Stimulated activated naive B cell treated with anti-CD40 and anti-IgM and Interleukin-4, amounts not matched to agents 10 μg/mL and 1 μg/mL and 100 μg/mL, for 72 hours (primary cell): ENCODE data around the gene PPP3CA.

Source experiments
- ATAC-seq, 2 donors: fragments of 150-1000 bp; cut with Tn5 transposase; replicated peaks; 2 replicates each; pipeline ENCODE4 v1.10.0; 2021; ENCODE audit warnings: moderate library complexity in 1 of 2
- DNase-seq: peaks from one replicate; pipeline ENCODE4 v3.0.0; 2021
- H3K27ac Mint-ChIP-seq: one replicate; pipeline ENCODE4 v1.8.0; 2022; ENCODE audit warnings: mild to moderate bottlenecking, mixed read lengths
- H3K27me3 Mint-ChIP-seq, 2 donors: one replicate each; pipeline ENCODE4 v1.8.0; 2022; ENCODE audit warnings: mixed read lengths in 2 of 2
- H3K36me3 Mint-ChIP-seq, 2 donors: one replicate each; pipeline ENCODE4 v1.8.0; 2022; ENCODE audit warnings: mixed read lengths in 2 of 2, mild to moderate bottlenecking in 1 of 2
- H3K4me1 Mint-ChIP-seq, 2 donors: one replicate each; pipeline ENCODE4 v1.8.0; 2022; ENCODE audit warnings: mixed read lengths in 2 of 2, mild to moderate bottlenecking in 1 of 2
- H3K4me3 Mint-ChIP-seq, 2 donors: one replicate each; pipeline ENCODE4 v1.8.0; 2022; ENCODE audit warnings: mild to moderate bottlenecking in 2 of 2, mixed read lengths in 2 of 2, moderate library complexity in 1 of 2
- H3K9me3 Mint-ChIP-seq, 2 donors: one replicate each; pipeline ENCODE4 v1.8.0; 2022; ENCODE audit warnings: mixed read lengths in 2 of 2, mild to moderate bottlenecking in 1 of 2

The PPP3CA gene

DNA sequence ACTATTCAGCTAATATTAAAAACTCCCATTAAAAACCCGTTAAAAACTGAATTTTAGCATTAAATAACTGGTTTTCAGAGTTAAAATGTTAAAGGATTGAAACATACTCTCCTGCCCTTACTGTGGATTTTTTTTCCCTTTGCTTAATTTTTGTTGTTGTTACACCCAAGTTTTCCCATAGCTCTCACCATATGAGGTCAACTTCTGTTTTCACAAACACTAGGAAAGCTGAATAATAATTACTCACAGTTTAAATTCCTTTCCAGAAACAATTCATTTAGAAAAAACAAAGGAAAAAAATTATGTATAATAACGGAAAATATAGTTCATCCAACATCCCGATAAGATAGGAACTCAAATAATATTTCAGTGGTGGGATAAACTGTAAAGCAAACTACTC, 129.0 kb downstream of the PPP3CA start:
- Mint-ChIP-seq H3K36me3 (peaks cover 0 to 3% of the 10 kb centered on the region in 2 donors), H3K4me3 (no peak overlapping the region), H3K9me3 (no peaks in the 10 kb centered on the region), H3K27ac (no peak overlapping the region), H3K4me1 (peaks cover 25 to 42% of the 10 kb centered on the region in 2 donors), H3K27me3 (no peaks in the 10 kb centered on the region)
- no peak for ATAC-seq
- no peak for DNase-seq

DNA sequence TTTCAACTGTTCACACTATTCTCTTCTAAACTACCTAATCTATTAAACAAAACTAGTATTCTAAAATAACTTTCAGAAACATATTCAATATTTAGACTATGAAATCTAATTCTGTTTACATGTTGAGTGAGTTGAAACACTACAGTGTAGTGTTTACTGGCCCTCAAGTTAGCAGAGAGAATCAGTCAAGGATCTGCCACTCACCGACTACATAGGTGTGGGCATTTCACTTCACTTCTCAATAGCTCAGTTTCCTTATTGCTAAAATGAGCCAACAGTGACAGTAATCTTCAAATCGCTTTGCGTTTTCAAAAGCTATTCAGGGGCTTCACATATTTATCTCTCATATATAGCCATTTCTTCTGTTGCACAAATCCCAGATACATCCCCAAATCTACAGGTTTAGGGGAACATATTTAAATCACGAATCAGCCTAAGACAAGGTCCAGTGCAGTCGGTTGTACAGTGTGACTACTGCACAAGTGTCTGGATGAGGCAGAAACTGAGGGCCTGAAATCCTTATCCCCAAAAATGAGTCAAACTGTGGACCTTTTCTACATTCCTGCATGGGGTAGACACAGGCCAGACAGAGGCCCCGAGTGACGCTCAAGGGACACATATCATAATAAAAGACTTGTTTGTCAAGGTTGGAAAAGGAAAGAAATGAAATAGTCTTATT, 129.8 kb downstream of the PPP3CA start:
- H3K4me3 Mint-ChIP-seq = no peak overlapping the region
- no peak for ATAC-seq
- H3K4me1 Mint-ChIP-seq = peaks cover 21 to 33% of the 10 kb centered on the region in 2 donors
- DNase-seq = no peak
- peaks cover 0 to 3% of the 10 kb centered on the region in 2 donors for H3K36me3 Mint-ChIP-seq
- H3K27ac Mint-ChIP-seq = no peak overlapping the region
- no peaks in the 10 kb centered on the region for H3K27me3 Mint-ChIP-seq
- no peaks in the 10 kb centered on the region for H3K9me3 Mint-ChIP-seq

DNA sequence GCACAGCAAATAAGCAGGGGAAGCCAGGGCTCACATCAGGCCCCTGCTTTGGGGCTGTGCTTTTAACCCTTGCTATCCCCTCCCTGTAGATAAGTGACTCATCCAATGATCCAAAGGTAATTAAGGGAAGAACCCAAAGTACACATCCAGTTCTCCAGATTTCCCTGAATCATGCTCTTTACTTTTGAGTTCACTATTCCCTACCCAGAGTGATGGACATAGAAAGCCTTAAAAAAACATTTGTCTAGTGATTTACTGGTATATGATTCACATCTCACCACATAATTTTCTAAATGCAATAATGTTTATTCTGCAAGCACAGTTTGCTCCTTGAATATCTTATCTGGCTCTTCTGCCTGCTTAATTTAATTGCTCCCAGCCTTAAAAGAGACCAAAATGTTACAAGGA, 136.2 kb downstream of the PPP3CA start:
- DNase-seq = no peak
- Mint-ChIP-seq H3K4me1 (peaks cover 22 to 25% of the 10 kb centered on the region in 2 donors), H3K9me3 (peaks cover 0 to 4% of the 10 kb centered on the region in 2 donors), H3K27ac (peak overlapping the region; percentile 31), H3K4me3 (no peak overlapping the region), H3K36me3 (peaks cover 0 to 7% of the 10 kb centered on the region in 2 donors), H3K27me3 (no peaks in the 10 kb centered on the region)
- ATAC-seq = no peak

DNA sequence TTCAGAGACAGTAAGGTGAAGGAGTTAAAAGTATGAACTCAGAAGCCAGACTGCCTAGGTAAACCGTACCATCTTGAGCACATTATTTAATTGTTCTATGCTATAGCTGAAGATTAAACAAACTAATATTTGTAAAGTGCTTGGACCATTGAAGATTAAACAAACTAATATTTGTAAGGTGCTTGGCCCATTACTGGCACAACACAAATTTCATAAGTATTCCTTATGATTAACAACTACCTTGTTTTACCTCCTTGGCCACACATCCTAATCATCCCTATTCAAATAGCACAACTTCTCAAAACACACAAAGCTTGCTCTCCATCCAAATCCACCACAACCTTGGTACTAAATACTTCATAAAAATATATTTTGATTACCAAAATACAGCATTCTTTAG, 137.0 kb downstream of the PPP3CA start:
- Mint-ChIP-seq H3K4me1 (peaks cover 30 to 33% of the 10 kb centered on the region in 2 donors), H3K27me3 (no peaks in the 10 kb centered on the region), H3K36me3 (peaks cover 0 to 7% of the 10 kb centered on the region in 2 donors), H3K4me3 (no peak overlapping the region), H3K27ac (no peak overlapping the region), H3K9me3 (peaks cover 0 to 4% of the 10 kb centered on the region in 2 donors)
- DNase-seq (no peak), ATAC-seq (no peak)

DNA sequence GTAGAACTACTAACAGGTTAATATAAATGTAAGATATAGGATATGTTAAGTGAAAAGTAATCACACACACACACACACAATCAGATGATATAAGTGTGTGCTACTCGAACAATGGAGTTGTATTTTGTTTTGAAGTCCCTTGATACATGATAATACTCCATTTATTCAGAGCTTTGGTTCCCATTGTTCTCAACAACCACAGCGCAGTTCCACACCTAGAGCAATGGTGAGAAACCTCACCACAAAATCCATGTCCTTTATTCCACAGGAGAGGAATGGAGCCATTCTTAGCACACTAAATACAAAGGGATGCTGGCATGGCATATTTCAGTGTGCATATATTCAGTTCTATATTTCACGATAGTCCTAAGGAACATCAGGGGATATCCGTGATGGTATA, 139.2 kb downstream of the PPP3CA start:
- H3K4me1 Mint-ChIP-seq = peaks cover 26 to 29% of the 10 kb centered on the region in 2 donors
- H3K4me3 Mint-ChIP-seq = no peak overlapping the region
- peaks cover 0 to 4% of the 10 kb centered on the region in 2 donors for H3K36me3 Mint-ChIP-seq
- DNase-seq (no peak), ATAC-seq (no peak)
- no peaks in the 10 kb centered on the region for H3K27me3 Mint-ChIP-seq
- H3K27ac Mint-ChIP-seq = no peak overlapping the region
- peaks cover 0 to 4% of the 10 kb centered on the region in 2 donors for H3K9me3 Mint-ChIP-seq

DNA sequence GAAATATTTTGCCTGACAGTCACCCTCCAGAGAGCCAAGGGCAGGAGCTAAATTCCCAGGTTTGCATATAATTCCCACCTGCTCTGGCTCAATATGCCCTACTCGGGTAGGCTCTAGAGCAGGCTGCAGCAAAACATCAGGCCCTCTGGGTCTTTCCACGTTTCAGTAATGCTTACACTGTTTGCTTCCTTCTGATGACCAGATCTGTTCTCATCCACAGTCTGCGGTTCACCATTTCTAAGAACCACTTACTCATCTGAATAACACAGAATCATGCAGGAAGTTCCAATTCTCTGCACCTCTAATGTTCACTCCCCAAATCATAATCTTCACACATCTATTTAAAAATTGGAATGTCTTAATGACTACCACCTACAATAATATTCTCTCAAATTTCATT, 141.4 kb downstream of the PPP3CA start:
- Mint-ChIP-seq H3K4me1 (peaks cover 28 to 38% of the 10 kb centered on the region in 2 donors), H3K27ac (peak overlapping the region; percentile 56), H3K27me3 (no peaks in the 10 kb centered on the region), H3K9me3 (peaks cover 0 to 4% of the 10 kb centered on the region in 2 donors), H3K36me3 (peaks cover 0 to 10% of the 10 kb centered on the region in 2 donors), H3K4me3 (peak overlapping the region in 1 of 2 donors; percentile 19)
- DNase-seq = peak; percentile 36
- peak; percentile 100 for ATAC-seq

DNA sequence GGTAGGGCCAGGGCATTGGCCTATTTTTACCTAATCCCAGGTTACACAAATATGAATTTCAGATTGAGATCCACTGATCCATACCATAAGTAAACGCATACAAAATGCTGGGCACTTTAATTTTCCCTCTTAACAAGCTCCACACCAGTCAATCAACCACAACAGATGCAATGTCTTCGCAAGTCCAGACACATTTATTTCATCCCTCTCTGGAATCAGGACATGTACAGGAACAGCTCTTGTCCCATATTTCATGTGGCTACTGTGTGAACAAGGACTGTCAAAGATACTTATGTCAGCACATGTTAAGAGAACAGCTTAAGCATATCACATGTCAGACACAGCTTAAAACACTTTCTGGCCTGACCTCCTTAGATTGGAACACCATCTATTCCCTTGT, 145.9 kb downstream of the PPP3CA start:
- Mint-ChIP-seq H3K4me3 (no peak overlapping the region), H3K9me3 (no peaks in the 10 kb centered on the region)

DNA sequence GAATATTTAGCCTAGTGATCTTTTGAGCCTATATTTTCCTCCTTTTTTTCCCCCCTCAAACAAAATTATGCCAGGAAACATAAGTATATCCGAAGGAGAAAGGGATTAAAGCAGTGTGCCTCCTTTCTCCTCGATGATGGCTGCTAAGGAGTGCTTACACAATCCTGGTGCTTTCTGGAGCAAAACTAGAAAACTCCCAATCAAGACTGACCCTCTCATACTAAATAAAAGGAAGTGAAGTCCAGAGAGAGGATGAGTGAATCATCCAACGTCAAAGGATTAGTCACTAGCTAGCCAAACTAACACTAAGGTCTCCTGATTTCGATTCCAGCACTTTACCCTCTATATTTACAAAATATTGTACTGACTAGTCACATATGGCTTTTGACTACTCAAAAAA, 146.8 kb downstream of the PPP3CA start:
- DNase-seq (no peak), ATAC-seq (peak; percentile 48 to 78)
- H3K9me3 Mint-ChIP-seq = no peaks in the 10 kb centered on the region
- no peak overlapping the region for H3K4me3 Mint-ChIP-seq
- H3K36me3 Mint-ChIP-seq = peaks cover 2 to 10% of the 10 kb centered on the region in 2 donors
- peak overlapping the region; percentile 60 for H3K27ac Mint-ChIP-seq
- H3K27me3 Mint-ChIP-seq = no peaks in the 10 kb centered on the region
- H3K4me1 Mint-ChIP-seq = peaks cover 39 to 49% of the 10 kb centered on the region in 2 donors

More for the DNA sequence above, 145.9 kb downstream of the PPP3CA start:
- DNase-seq (no peak), ATAC-seq (no peak)
- H3K27ac Mint-ChIP-seq = no peak overlapping the region
- peaks cover 0 to 6% of the 10 kb centered on the region in 2 donors for H3K36me3 Mint-ChIP-seq
- H3K4me1 Mint-ChIP-seq = peaks cover 47 to 58% of the 10 kb centered on the region in 2 donors
- no peaks in the 10 kb centered on the region for H3K27me3 Mint-ChIP-seq

DNA sequence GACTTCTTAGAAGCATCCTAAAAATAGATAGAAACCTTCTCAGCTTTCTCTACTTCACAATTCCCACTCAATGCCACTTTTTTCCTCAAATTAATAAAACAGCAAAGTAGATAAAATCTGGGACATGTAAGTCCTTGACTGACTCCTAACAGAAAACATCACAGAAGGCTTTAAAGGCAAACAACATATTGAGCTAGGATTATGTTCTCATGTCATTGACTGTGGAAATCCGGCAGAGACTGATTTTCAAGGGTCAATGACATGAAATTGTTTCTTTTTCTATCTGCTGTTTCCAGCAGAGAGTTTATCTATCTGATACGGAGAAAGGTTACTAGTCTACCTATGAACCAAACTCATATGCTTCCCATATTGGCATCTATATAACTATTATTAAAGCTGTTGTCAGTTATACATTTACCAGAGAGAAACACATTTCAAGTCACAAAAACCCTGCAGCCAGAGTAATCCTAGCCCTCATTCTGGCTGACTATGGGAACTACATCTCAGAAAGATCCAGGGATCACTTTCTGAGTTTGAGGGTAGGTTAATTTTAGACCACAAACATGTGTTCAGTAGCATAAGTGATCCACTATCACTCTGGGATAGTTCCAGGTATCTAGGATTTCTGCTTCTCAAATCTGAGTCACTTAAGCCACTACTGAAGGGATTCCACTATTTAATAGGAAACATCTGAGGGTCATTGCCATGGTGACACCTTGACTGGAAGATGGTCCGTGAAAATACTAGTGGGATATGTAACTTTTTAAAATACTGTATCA, 147.6 kb downstream of the PPP3CA start:
- DNase-seq (no peak), ATAC-seq (no peak)
- peak overlapping the region; percentile 25 for H3K27ac Mint-ChIP-seq
- no peaks in the 10 kb centered on the region for H3K9me3 Mint-ChIP-seq
- H3K27me3 Mint-ChIP-seq = no peaks in the 10 kb centered on the region
- peaks cover 2 to 10% of the 10 kb centered on the region in 2 donors for H3K36me3 Mint-ChIP-seq
- peaks cover 36 to 45% of the 10 kb centered on the region in 2 donors for H3K4me1 Mint-ChIP-seq
- no peak overlapping the region for H3K4me3 Mint-ChIP-seq

DNA sequence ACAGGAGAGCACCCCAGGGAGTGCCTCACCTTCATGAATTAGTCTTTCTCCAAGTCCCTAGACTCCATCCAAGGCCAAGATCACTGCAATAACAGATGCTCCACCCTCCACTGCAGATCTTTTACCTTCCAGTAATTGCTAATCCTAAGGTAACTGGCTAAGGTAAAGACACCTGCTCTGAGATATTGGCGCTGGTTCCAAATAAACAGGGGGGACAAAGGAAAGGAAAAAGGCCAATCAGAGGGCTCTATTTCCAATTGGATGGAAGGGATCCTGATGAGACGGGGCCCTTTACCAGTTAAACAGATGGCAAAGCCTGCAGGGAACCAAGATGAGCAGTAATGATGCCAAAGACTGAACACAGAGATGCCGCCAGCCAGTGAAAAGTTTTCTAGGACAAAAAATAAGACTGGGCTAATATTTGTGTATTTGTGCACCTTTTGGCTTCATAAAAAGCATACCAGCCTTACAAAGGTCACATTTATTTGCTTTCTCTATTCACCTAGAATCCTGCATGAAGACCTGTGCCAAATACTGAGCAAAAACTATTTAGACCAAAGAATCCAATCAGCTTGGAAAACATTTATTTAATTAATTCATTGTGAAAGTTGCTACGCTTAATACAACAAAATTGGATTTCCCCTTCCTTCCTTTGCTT, 148.5 kb downstream of the PPP3CA start:
- ATAC-seq (no peak), DNase-seq (no peak)
- Mint-ChIP-seq H3K9me3 (no peaks in the 10 kb centered on the region), H3K4me3 (no peak overlapping the region), H3K36me3 (peaks cover 2 to 12% of the 10 kb centered on the region in 2 donors), H3K4me1 (peaks cover 36 to 45% of the 10 kb centered on the region in 2 donors), H3K27me3 (no peaks in the 10 kb centered on the region), H3K27ac (no peak overlapping the region)

DNA sequence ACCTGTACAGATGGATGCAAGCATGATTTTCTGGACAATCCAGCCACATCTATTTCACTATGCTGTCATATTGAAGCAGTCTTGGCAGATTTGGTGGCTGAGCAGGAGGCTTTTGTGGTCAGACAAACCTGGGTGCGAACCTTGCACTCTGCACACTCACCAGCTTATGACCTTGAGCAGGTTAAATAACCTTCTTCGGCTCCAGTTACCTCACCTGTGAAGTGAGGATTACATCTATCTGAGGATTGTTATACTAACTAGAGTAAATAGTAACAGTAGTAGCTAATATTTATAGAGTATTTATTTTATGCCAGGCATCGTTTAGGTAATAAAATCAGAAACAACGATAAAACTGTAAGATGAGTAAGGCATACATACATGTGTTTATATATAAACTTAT, 150.0 kb downstream of the PPP3CA start:
- H3K36me3 Mint-ChIP-seq = peaks cover 3 to 19% of the 10 kb centered on the region in 2 donors
- H3K27ac Mint-ChIP-seq = no peak overlapping the region
- H3K27me3 Mint-ChIP-seq = no peaks in the 10 kb centered on the region
- no peak for ATAC-seq
- peaks cover 38 to 49% of the 10 kb centered on the region in 2 donors for H3K4me1 Mint-ChIP-seq
- H3K9me3 Mint-ChIP-seq = no peaks in the 10 kb centered on the region
- no peak for DNase-seq
- H3K4me3 Mint-ChIP-seq = no peak overlapping the region

DNA sequence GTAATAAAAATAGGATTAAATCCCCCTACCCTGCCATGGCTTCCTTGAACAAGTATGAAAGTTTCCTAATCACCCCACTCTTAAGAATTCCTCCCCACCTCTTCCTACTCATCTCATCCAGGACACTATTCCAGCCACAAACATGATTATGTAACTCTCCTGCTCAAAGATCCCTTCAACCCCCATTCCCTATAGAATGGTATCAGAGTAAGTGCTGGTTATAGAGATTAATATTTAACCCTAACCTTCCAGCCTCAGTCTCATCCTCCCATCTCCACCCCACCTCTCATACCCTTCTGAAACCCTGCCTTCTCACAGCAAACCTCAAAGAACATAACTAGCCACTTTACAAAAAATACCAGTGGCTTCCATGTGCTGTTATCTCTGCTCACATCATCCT, 155.1 kb downstream of the PPP3CA start:
- DNase-seq = no peak
- no peak for ATAC-seq
- peaks cover 20 to 30% of the 10 kb centered on the region in 2 donors for H3K4me1 Mint-ChIP-seq
- no peaks in the 10 kb centered on the region for H3K9me3 Mint-ChIP-seq
- peaks cover 6 to 19% of the 10 kb centered on the region in 2 donors for H3K36me3 Mint-ChIP-seq
- H3K4me3 Mint-ChIP-seq = no peak overlapping the region
- peak overlapping the region; percentile 48 for H3K27ac Mint-ChIP-seq
- no peaks in the 10 kb centered on the region for H3K27me3 Mint-ChIP-seq

DNA sequence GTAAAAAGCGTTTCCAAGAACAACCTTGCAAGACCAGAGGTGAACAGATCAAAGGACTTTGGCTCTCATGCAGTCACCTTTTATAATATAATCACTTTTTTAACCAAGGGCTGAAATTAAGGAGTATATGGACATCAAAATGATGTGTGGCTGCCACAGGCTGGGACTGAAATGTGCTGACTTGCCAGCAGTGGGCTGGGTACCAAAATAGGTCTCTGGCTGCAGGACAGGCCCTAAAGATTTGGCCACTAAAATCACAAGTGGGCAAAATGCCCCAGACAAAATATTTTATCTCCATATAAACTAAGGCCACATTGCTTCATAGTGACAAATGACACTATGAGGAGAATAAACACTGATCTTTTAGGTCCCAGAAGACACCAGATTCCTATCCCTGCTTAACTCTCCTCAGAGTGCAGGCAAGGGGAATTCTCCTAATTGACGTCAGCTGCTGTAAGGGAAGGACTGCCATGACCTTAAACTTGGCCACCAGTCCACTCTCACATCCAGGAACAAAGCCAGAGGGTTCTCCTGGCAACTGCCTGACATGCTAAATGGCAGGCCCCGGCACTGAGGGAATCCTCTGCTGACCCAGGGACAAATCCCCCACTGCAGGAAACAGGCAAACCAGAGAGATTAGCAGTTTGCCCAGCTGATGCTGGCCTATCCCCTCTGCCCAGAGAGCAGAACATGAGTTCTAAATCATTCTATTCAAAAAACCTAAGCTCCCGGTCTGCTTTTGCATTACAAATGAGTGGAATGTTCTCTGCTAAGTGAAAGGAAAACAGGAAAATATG, 155.8 kb downstream of the PPP3CA start:
- Mint-ChIP-seq H3K27ac (peak overlapping the region; percentile 73), H3K4me1 (peaks cover 19 to 36% of the 10 kb centered on the region in 2 donors), H3K27me3 (no peaks in the 10 kb centered on the region), H3K36me3 (peaks cover 6 to 19% of the 10 kb centered on the region in 2 donors), H3K9me3 (no peaks in the 10 kb centered on the region), H3K4me3 (no peak overlapping the region)
- ATAC-seq (no peak), DNase-seq (no peak)

DNA sequence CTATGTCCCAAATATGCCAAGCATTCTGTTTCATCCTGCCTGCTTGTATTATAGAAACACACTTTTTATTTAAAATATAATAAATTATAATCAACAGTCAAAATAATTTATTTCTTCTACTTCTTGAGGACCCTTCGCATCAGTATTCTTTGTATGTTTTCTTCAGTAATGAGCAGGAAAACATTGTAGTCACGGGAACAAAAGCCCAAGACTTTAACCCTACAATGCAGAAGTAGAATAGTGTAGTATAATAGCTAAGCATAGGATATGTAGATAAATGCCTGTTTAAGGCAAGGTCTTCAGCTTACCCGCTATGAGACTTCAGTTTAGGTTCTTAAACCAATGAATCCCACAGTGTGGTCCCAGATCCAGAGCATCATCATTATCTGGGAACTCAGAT, 156.6 kb downstream of the PPP3CA start:
- no peaks in the 10 kb centered on the region for H3K9me3 Mint-ChIP-seq
- ATAC-seq (no peak), DNase-seq (no peak)
- peaks cover 19 to 38% of the 10 kb centered on the region in 2 donors for H3K4me1 Mint-ChIP-seq
- H3K27ac Mint-ChIP-seq = no peak overlapping the region
- H3K4me3 Mint-ChIP-seq = no peak overlapping the region
- H3K27me3 Mint-ChIP-seq = no peaks in the 10 kb centered on the region
- H3K36me3 Mint-ChIP-seq = peaks cover 4 to 16% of the 10 kb centered on the region in 2 donors
